GM21360 (cell line): ENCODE measurements around the gene NAA20.
"Not testable (repeated sequence)": the region's sequence is repeated elsewhere in the genome, so short reads cannot be mapped to it uniquely, and the experiment has no call there.

Experiments used
- ATAC-seq: cut with Tn5 transposase; IDR thresholded peaks from one replicate; pipeline ENCODE4 v1.9.1; 2021; ENCODE audit warnings: mild to moderate bottlenecking, moderate library complexity; ENCODE audit not compliant: unreplicated experiment

The NAA20 gene

GRCh38 chr20:19991308-19991707, 25.9 kb upstream of the NAA20 start:
- no peak for ATAC-seq

DNA sequence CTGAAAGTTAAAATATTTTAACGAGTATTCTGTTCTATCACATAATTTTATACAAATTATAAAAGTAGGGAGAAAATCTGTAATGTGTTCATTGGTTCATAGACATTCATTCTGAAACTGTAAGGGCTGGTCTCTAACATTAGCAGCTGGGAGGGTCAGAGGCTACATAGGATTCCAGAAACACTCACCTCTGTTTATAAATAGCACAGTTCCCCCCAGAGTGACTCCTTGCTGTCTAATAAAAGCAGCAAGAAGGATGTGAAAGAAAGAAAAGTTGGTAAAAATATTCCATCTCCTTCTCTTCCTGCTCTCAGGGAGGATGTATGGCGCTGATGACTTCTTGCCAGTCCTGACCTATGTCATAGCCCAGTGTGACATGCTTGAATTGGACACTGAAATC, 25.3 kb upstream of the NAA20 start:
- ATAC-seq, result no peak

GRCh38 chr20:19992996-19993908, 23.9 kb upstream of the NAA20 start:
- no peak for ATAC-seq

- no peak for ATAC-seq
These were observed 23.0 kb upstream of the NAA20 start for GRCh38 chr20:19993958-19994669.

DNA sequence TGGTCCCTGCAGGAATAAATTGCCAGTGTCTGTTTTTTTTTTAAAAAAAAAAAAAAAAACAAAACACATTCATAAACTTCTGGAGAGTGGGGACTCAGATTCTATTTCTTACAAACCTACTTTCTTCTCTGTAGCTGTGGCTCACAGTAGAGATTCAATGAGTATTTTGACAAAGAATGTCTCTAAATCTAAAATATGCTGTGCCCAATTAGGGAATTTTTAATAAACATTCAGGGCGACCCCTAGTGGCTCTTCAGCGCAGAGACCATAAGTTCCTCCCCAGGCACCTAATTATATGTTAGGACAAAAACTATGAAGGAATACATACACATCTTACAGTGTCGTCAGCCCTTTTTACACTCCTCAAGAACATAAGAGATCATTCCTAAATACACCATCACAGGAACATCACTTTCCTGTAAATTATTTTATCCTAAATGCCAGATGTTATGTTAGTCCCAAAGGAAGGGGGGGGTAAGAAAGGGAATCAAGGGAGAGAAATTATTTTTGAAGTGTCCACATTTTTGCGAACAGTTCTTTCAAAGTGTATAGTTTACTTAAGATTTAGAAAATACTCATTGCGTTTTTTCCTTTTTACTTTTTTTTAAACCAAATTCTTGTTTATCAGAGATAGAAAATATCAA, 21.8 kb upstream of the NAA20 start:
- ATAC-seq, result no peak

GRCh38 chr20:19996222-19996621, 20.9 kb upstream of the NAA20 start:
- no peak for ATAC-seq

DNA sequence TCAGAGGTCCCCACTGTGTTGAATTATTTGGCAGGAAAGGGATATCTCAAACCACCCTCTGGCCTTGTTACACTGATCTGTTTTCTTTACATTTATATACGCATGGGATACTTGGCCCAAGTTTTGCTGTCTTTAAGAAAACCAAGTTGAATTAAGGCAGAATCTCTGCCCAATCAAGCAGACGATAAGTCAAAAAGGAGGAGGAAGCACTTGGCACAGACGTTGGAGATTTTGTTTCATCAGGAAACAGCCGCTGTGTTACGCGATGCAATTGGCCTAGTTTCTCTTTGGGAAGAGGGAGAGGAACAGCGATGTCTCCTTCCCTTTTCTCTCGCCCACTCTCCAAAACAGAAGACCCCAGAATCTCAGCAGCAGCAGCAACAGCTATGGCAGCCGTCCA, 20.2 kb upstream of the NAA20 start:
- ATAC-seq, result no peak

- no peak for ATAC-seq
These were observed 18.0 kb upstream of the NAA20 start for GRCh38 chr20:19998990-19999705.

- ATAC-seq, result no peak
These were observed 16.8 kb upstream of the NAA20 start for GRCh38 chr20:20000211-20000968.

DNA sequence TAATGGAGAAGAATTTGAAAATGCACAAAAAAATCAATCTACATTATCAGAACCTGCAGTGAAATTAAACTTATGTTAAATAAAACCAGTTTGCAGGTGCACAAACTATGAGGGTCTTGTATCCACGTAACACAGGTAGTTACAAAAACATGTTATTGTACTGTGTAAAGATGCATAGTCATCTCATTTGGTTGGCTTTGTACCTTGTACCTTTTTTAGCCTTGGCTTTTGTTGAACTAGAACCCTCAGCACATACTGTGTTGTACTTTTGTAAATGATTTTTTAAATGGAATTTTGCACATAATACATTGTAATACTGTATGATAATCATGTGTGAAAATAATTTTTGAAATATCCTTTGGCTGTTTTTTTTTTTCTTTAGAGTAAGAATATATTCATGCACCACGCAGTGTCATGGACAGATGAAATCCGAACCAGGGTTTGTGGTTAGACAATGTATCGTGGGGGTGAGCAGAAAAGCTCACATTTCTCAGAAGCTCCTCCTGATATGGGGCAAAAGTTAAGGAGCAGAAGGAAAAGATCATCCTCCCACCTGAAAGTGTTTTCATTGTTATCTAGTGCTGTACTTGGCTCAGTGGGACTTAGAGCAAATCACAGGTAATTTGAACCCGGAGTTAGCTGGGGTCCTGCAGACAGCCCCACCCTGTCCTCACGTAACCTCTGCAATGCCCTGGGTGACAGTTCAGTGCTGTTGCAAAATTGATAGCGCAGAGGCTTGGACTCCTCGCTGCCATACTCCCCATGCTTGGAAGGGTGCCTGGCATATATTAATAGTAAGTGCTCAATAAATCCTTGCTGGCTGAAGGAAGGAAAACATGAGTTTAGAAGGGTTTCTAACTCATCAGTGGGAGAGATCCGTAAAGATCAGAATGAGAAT, 14.8 kb upstream of the NAA20 start:
- ATAC-seq, result no peak

DNA sequence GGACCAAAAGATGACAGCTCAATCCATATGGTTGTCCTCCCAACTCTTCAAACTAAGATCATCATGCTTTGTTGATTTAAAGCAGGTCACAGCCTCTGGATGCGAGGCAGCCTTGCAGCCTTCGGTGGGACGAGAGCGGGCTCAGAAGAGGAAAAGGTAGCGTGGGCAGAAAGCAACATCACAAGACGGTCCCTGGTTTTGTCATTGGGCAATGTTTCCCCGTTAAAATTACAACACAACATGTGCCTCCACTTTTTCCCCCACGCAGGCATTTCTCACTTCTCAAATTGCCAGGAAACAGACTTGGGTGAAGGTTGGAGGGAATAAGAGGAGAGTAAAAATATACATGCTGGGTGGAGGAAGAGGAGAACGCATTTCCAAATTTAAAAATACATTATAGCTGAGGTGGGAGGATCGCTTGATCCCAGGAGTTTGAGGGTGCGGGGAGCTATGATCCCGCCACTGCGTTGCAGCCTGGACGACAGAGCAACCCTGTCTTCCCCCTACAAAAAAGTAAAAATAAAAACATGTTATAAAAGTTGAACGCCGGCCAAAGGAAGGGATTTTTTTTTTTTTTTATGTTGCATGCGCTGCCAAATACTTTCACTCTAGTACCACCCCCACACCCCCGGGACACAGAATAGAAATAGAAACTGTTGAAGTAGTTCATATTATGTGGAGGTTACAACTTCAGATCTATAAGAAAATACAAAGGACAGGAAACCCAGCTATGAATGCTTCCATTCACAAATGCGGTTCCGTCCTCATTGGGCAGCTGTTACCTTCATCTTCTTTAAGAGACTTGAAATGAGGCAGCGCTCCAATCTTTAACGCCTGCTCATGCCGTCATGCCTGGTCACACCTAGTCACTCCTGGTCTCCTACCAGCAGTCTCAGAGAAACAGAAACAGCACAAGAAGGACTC, 13.9 kb upstream of the NAA20 start:
- ATAC-seq, result no peak

DNA sequence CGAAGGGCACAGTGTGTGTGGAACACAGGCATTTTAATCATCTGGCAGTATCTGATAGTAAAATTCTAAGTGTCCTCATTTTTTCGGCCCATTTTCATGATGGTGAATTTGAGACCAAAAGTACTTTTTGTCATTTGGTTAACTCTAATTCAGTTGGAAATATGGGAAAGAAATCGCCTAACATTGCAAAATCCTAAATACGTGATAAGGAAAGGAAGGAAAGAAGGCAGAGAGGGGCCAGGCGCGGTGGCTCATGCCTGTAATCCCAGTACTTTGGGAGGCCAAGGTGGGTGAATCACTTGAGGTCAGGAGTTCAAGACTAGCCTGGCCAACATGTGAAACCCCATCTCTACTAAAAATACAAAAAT, 13.2 kb upstream of the NAA20 start:
- ATAC-seq, result not testable (repeated sequence)

DNA sequence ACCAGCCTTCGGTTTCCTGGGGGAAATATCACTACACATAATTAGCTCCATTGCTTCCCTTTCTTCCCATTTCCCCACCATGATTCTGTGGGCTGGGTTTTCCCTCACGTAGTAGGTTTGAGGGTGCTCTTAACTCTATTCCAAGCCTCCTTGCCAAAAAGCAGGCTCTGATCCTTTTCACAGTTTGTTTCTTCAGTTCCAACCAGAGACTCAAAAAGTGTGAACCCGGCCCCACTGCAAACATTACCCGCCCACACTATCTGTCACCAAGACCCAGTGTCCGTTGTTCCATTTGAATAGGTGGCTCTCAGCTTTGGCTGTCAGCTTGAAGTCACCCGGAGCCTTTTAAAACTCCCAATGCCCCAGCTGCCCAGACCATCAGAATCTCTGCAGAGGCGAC, 11.8 kb upstream of the NAA20 start:
- ATAC-seq, result no peak

DNA sequence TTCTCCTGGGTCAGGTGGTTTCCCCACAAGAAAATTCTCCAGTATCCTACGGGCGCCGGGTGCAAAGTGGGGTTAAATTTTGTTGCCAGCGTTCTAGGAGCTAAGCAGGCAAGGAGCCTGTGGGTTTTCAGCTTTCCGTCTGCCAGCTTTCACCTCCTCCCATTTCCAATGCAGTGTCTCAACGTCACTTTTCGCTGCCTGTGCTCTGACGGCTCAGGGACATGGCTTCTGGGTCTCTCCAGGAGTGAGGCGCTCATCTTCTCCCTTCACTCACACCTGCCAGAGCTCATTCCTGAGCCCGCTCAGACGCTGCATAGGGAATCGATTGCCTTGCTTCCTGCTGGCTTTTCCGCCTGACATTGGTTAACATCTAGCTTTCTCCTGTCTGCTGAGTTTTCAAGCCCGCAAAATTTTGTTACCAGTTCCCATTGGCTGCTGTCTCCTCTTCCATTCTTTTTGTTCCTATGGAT, 7.3 kb upstream of the NAA20 start:
- no peak for ATAC-seq

- ATAC-seq, result no peak
These were observed 6.3 kb upstream of the NAA20 start for GRCh38 chr20:20010639-20011500.

DNA sequence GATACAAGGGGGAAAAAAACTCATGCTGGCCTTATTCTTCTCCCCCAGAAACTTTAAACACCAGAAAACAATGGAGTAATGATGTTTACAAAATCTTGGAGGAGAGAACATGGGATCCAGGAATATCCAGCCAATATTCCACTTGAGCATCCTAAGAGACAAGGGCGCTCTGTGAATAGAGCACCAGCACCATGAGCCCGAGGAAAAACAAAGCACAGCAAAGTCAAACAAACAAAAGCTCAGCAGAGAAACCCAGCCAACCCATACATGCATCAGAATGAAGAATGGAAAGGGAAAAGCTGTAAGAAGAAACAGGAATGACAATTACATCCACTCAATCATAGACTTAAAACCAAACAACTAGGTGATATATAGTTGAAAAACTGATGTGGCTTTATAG, 4.6 kb upstream of the NAA20 start:
- no peak for ATAC-seq

- ATAC-seq, result no peak
These were observed 2.5 kb upstream of the NAA20 start for GRCh38 chr20:20014659-20015058.
